ENCODE results near the gene ESR1. TPM values are rescaled to one million over a fixed set of nuclear protein-coding genes. Genes with fewer than 3 reads are reported as not detected.

Gene ESR1
- total and polyA plus RNA-seq, 4 donors = 0.05 to 16.1 (median 6.3) TPM

GRCh38 chr6:152161501-152161900 is 354.0 kb downstream of the ESR1 start:
- Histone ChIP-seq H3K36me3 (ENCODE audit: control insufficient read depth in 4 of 4, insufficient read depth in 3 of 4, low read depth in 1 of 4, low read length in 3 of 4) (peaks cover 3 to 30% (median 20%) of the 10 kb centered on the region in 4 donors), H3K27me3 (ENCODE audit: control insufficient read depth in 4 of 4, insufficient read depth in 4 of 4, low read length in 3 of 4) (no peaks in the 10 kb centered on the region), H3K9ac (ENCODE audit: low read depth in 1 of 2, low read length in 2 of 2) (no peak overlapping the region), H3K4me1 (ENCODE audit: control insufficient read depth in 4 of 4, insufficient read depth in 4 of 4, low read length in 3 of 4) (no peaks in the 10 kb centered on the region), H3K27ac (ENCODE audit: low read depth in 1 of 2, low read length in 2 of 2) (no peak overlapping the region), H3K9me3 (ENCODE audit: control insufficient read depth in 4 of 4, low read length in 3 of 4) (no peaks in the 10 kb centered on the region), H3K4me3 (ENCODE audit: low read depth in 1 of 3, low read length in 3 of 3) (no peak overlapping the region)
- no peak for DNase-seq (ENCODE audit: low spot score)
- TF ChIP-seq EGR1 (IDR thresholded peaks at IDR 0.05; ENCODE audit: low read depth in 2 of 2) (no peak), JUND (IDR thresholded peaks at IDR 0.05) (no peak), HNF4G (IDR thresholded peaks at IDR 0.05) (no peak), TAF1 (conservative IDR thresholded peaks at IDR 0.05) (no peak), ZBTB33 (IDR thresholded peaks at IDR 0.05) (no peak), ATF3 (IDR thresholded peaks at IDR 0.05) (no peak), NR2F2 (IDR thresholded peaks at IDR 0.05) (no peak), FOXA1 (IDR thresholded peaks at IDR 0.05) (no peak), SP1 (IDR thresholded peaks at IDR 0.05) (no peak), RAD21 (IDR thresholded peaks at IDR 0.05) (no peak), HNF4A (conservative IDR thresholded peaks at IDR 0.05) (no peak), FOXA2 (IDR thresholded peaks at IDR 0.05) (no peak), YY1 (IDR thresholded peaks at IDR 0.05) (no peak), REST (IDR thresholded peaks at IDR 0.05) (no peak), GABPA (IDR thresholded peaks at IDR 0.05 in 1 of 2, conservative IDR thresholded peaks at IDR 0.05 in 1 of 2) (no peak), RXRA (IDR thresholded peaks at IDR 0.05) (no peak)
- TF ChIP-seq, protein P1, sequence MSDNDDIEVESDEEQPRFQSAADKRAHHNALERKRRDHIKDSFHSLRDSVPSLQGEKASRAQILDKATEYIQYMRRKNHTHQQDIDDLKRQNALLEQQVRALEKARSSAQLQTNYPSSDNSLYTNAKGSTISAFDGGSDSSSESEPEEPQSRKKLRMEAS (IDR thresholded peaks at IDR 0.05) = no peak
- TF ChIP-seq, protein P2, sequence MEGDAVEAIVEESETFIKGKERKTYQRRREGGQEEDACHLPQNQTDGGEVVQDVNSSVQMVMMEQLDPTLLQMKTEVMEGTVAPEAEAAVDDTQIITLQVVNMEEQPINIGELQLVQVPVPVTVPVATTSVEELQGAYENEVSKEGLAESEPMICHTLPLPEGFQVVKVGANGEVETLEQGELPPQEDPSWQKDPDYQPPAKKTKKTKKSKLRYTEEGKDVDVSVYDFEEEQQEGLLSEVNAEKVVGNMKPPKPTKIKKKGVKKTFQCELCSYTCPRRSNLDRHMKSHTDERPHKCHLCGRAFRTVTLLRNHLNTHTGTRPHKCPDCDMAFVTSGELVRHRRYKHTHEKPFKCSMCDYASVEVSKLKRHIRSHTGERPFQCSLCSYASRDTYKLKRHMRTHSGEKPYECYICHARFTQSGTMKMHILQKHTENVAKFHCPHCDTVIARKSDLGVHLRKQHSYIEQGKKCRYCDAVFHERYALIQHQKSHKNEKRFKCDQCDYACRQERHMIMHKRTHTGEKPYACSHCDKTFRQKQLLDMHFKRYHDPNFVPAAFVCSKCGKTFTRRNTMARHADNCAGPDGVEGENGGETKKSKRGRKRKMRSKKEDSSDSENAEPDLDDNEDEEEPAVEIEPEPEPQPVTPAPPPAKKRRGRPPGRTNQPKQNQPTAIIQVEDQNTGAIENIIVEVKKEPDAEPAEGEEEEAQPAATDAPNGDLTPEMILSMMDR (IDR thresholded peaks at IDR 0.05; ENCODE audit: low read depth, low read length, missing input control) = no peak
